Measurements from ENCODE around the gene PHEX.

PHEX gene

GRCh38 chrX:22032084-22032483, at the start of gene PHEX:
Gene PHEX, plus strand, starts transcription at chrX:22032325. Its CDS starts 681 bp downstream, at chrX:22033006.
- TF ChIP-seq BACH2 (CRISPR knock-in tag; IDR thresholded peaks at IDR 0.05; ENCODE audit: borderline replicate concordance) = no peak
- TF ChIP-seq, protein P1, sequence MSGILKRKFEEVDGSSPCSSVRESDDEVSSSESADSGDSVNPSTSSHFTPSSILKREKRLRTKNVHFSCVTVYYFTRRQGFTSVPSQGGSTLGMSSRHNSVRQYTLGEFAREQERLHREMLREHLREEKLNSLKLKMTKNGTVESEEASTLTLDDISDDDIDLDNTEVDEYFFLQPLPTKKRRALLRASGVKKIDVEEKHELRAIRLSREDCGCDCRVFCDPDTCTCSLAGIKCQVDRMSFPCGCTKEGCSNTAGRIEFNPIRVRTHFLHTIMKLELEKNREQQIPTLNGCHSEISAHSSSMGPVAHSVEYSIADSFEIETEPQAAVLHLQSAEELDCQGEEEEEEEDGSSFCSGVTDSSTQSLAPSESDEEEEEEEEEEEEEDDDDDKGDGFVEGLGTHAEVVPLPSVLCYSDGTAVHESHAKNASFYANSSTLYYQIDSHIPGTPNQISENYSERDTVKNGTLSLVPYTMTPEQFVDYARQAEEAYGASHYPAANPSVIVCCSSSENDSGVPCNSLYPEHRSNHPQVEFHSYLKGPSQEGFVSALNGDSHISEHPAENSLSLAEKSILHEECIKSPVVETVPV (CRISPR knock-in tag; IDR thresholded peaks at IDR 0.05) = no peak
- TF ChIP-seq OSR1 (CRISPR knock-in tag; IDR thresholded peaks at IDR 0.05) = no peak
- TF ChIP-seq ISL1 (CRISPR knock-in tag; IDR thresholded peaks at IDR 0.05) = no peak
- no peak for TF ChIP-seq ZNF565 (CRISPR knock-in tag; conservative IDR thresholded peaks at IDR 0.05; ENCODE audit: low read depth)
- no peak for TF ChIP-seq GLIS3 (CRISPR knock-in tag; IDR thresholded peaks at IDR 0.05)
- no peak for TF ChIP-seq SNAI2 (CRISPR knock-in tag; IDR thresholded peaks at IDR 0.05)
- no peak for TF ChIP-seq CREB5 (CRISPR knock-in tag; IDR thresholded peaks at IDR 0.05; ENCODE audit: low read depth)
- no peak for TF ChIP-seq TSHZ2 (CRISPR knock-in tag; IDR thresholded peaks at IDR 0.05)
- no peak for TF ChIP-seq ESRRG (CRISPR knock-in tag; IDR thresholded peaks at IDR 0.05)
- no peak for TF ChIP-seq ZFP3 (CRISPR knock-in tag; IDR thresholded peaks at IDR 0.05)
- TF ChIP-seq ARNTL (CRISPR knock-in tag; IDR thresholded peaks at IDR 0.05; ENCODE audit: borderline replicate concordance, low read depth) = no peak
- no peak for TF ChIP-seq ZNF8 (CRISPR knock-in tag; IDR thresholded peaks at IDR 0.05)
- TF ChIP-seq ZC3H10 (CRISPR knock-in tag; IDR thresholded peaks at IDR 0.05) = no peak
- no peak for TF ChIP-seq TOX (CRISPR knock-in tag; IDR thresholded peaks at IDR 0.05; ENCODE audit: borderline replicate concordance)
- TF ChIP-seq CSDC2 (CRISPR knock-in tag; IDR thresholded peaks at IDR 0.05) = no peak
- ATAC-seq = no peak

GRCh38 chrX:21985332-21985777, 46.8 kb upstream of the PHEX start:
- TF ChIP-seq PPARA (CRISPR knock-in tag; IDR thresholded peaks at IDR 0.05; ENCODE audit: borderline replicate concordance) = no peak
- no peak for TF ChIP-seq TOX (CRISPR knock-in tag; IDR thresholded peaks at IDR 0.05; ENCODE audit: borderline replicate concordance)
- TF ChIP-seq ZFP3 (CRISPR knock-in tag; IDR thresholded peaks at IDR 0.05) = no peak
- TF ChIP-seq CSDC2 (CRISPR knock-in tag; IDR thresholded peaks at IDR 0.05) = no peak
- TF ChIP-seq ZNF565 (CRISPR knock-in tag; conservative IDR thresholded peaks at IDR 0.05; ENCODE audit: low read depth) = no peak
- ATAC-seq = peak; percentile 94

DNA sequence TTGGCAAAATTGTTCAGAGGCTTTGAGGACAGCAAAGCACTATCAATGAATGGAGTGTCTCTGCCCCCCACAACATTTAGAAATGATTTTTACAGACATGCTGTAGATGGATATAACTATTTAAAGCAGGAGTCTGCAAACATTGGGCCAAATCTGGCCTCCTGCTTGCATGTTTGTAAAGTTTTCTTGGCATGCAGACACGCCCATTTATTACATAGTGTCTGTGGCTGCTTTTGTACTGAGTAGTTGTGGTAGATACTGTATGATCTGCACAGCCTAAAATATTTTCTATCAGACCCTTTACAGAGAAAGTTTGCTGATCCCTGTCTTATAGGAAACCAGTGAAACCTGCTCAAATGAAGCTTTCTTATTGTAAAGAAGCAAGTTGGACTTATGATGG, 45.5 kb upstream of the PHEX start:
- no peak for TF ChIP-seq ZC3H10 (CRISPR knock-in tag; IDR thresholded peaks at IDR 0.05)
- TF ChIP-seq CREB5 (CRISPR knock-in tag; IDR thresholded peaks at IDR 0.05; ENCODE audit: low read depth) = no peak
- no peak for TF ChIP-seq ZNF8 (CRISPR knock-in tag; IDR thresholded peaks at IDR 0.05)
- TF ChIP-seq ZNF565 (CRISPR knock-in tag; conservative IDR thresholded peaks at IDR 0.05; ENCODE audit: low read depth) = no peak
- TF ChIP-seq, protein P1 (CRISPR knock-in tag; IDR thresholded peaks at IDR 0.05) = no peak
- TF ChIP-seq TSHZ2 (CRISPR knock-in tag; IDR thresholded peaks at IDR 0.05) = no peak
- TF ChIP-seq BACH2 (CRISPR knock-in tag; IDR thresholded peaks at IDR 0.05; ENCODE audit: borderline replicate concordance) = no peak
- TF ChIP-seq ARNTL (CRISPR knock-in tag; IDR thresholded peaks at IDR 0.05; ENCODE audit: borderline replicate concordance, low read depth) = no peak
- no peak for TF ChIP-seq ZFP30 (CRISPR knock-in tag; IDR thresholded peaks at IDR 0.05)
- TF ChIP-seq OSR1 (CRISPR knock-in tag; IDR thresholded peaks at IDR 0.05) = no peak
- ATAC-seq = no peak
